Trophoblast cell (in vitro differentiated cells and primary cell): ENCODE data around the gene USP54.

Source experiments
- DNase-seq, 2 donors: peaks; one replicate each; pipeline ENCODE4 v3.0.0-alpha.2; 2016
- H2AFZ ChIP-seq: 2 replicates; pipeline ENCODE4 v1.6.1; 2013; ENCODE audit warnings: low read length, moderate library complexity, mild to moderate bottlenecking; ENCODE audit not compliant: insufficient read depth, poor library complexity
- H2AK5ac ChIP-seq: 2 replicates; pipeline ENCODE4 v1.6.1; 2013; ENCODE audit warnings: mild to moderate bottlenecking, low read length
- H2BK120ac ChIP-seq: 2 replicates; pipeline ENCODE4 v1.6.1; 2013; ENCODE audit warnings: low read length, mild to moderate bottlenecking, moderate library complexity; ENCODE audit not compliant: insufficient read depth, poor library complexity
- H2BK12ac ChIP-seq: 2 replicates; pipeline ENCODE4 v1.6.1; 2013; ENCODE audit warnings: mild to moderate bottlenecking, low read length, moderate library complexity
- H2BK5ac ChIP-seq: 2 replicates; pipeline ENCODE4 v1.6.1; 2013; ENCODE audit warnings: low read length, low read depth, moderate library complexity, mild to moderate bottlenecking; ENCODE audit not compliant: poor library complexity
- H3K14ac ChIP-seq: 2 replicates; pipeline ENCODE4 v1.6.1; 2013; ENCODE audit warnings: mild to moderate bottlenecking, low read length
- H3K18ac ChIP-seq: 2 replicates; pipeline ENCODE4 v1.6.1; 2013; ENCODE audit warnings: mild to moderate bottlenecking, low read length
- H3K23ac ChIP-seq: 2 replicates; pipeline ENCODE4 v1.6.1; 2013; ENCODE audit warnings: low read length
- H3K27ac ChIP-seq: 2 replicates; pipeline ENCODE4 v1.5.1; 2013; ENCODE audit warnings: low read depth, mild to moderate bottlenecking, inconsistent platforms, low read length, moderate library complexity
- H3K27me3 ChIP-seq: 2 replicates; pipeline ENCODE4 v1.6.1; 2013; ENCODE audit warnings: inconsistent platforms, mild to moderate bottlenecking, low read length, moderate library complexity; ENCODE audit not compliant: insufficient read depth
- H3K36me3 ChIP-seq, 2 experiments: 1 replicate in 1 of 2; 2 replicates in 1 of 2; pipeline ENCODE4 v1.6.1; 2013; ENCODE audit warnings: low read length in 2 of 2, mild to moderate bottlenecking in 2 of 2, moderate library complexity in 1 of 2; ENCODE audit not compliant: insufficient read depth in 2 of 2, control insufficient read depth in 1 of 2
- H3K4ac ChIP-seq: 2 replicates; pipeline ENCODE4 v1.6.1; 2013; ENCODE audit warnings: low read depth, mild to moderate bottlenecking, low read length, moderate library complexity
- H3K4me1 ChIP-seq, 2 experiments: 1 replicate in 1 of 2; 2 replicates in 1 of 2; pipeline ENCODE4 v1.6.1; 2013; ENCODE audit warnings: low read length in 2 of 2, mild to moderate bottlenecking in 2 of 2, moderate library complexity in 1 of 2; ENCODE audit not compliant: insufficient read depth in 2 of 2, control insufficient read depth in 1 of 2
- H3K4me2 ChIP-seq: 2 replicates; pipeline ENCODE4 v1.6.1; 2013; ENCODE audit warnings: inconsistent platforms, mild to moderate bottlenecking, low read length, moderate library complexity
- H3K4me3 ChIP-seq: 2 replicates; pipeline ENCODE4 v1.5.1; 2013; ENCODE audit warnings: mild to moderate bottlenecking, low read depth, low read length, inconsistent platforms
- H3K79me1 ChIP-seq: one replicate; pipeline ENCODE4 v1.6.1; 2013; ENCODE audit warnings: low read length
- H3K79me2 ChIP-seq: 2 replicates; pipeline ENCODE4 v1.6.1; 2013; ENCODE audit warnings: low read length, mild to moderate bottlenecking; ENCODE audit not compliant: control insufficient read depth, insufficient read depth, poor library complexity
- H3K9ac ChIP-seq: 2 replicates; pipeline ENCODE4 v1.6.1; 2013; ENCODE audit warnings: mild to moderate bottlenecking, low read length
- H3K9me3 ChIP-seq: 2 replicates; pipeline ENCODE4 v1.6.1; 2013; ENCODE audit warnings: low read depth, mild to moderate bottlenecking, control low read depth, inconsistent platforms, low read length; ENCODE audit not compliant: insufficient read depth
- H4K12ac ChIP-seq: 2 replicates; pipeline ENCODE4 v1.6.1; 2013; ENCODE audit warnings: low read depth, mild to moderate bottlenecking, low read length, moderate library complexity
- H4K8ac ChIP-seq: 2 replicates; pipeline ENCODE4 v1.6.1; 2013; ENCODE audit warnings: low read depth, mild to moderate bottlenecking, low read length, moderate library complexity
- H4K91ac ChIP-seq: one replicate; pipeline ENCODE4 v1.6.1; 2013; ENCODE audit warnings: low read depth, mild to moderate bottlenecking, low read length, moderate library complexity
- WGBS: extraction: QIAGEN DNeasy Blood & Tissue Kit; methylation state at CpG from one replicate; pipeline ENCODE4 v1.1.7; 2013; ENCODE audit warnings: missing lambda C conversion rate; ENCODE audit not compliant: insufficient read length, insufficient coverage; ENCODE audit errors: extremely low coverage; 5-methylcytosine and 5-hydroxymethylcytosine counted together

The USP54 gene

DNA sequence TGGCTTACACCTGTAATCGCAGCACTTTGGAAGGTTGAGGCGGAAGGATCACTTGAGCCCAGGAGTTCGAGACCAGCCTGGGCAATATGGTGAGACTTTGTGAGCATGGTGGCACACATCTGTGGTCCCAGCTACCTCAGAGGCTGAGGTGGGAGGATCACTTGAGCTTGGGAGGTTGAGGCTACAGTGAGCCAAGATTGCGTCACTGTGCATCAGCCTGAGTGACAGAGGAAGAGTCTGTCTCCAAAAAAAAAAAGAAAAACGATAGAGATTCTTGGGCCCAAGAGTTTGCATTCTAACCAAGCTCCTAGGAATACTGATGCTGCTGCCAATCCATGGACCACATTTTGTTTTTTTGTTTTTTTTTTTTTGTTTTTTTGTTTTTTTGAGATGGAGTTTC is 38.0 kb upstream of the USP54 start:
- Histone ChIP-seq H3K4me2 (no peak overlapping the region), H4K12ac (no peak overlapping the region), H2BK12ac (no peak overlapping the region), H3K4me1 (peaks cover 0 to 3% of the 10 kb centered on the region in 2 experiments), H3K79me1 (peaks cover 11% of the 10 kb centered on the region), H3K36me3 (no peaks in the 10 kb centered on the region), H2AFZ (no peak overlapping the region), H3K79me2 (peaks cover 7% of the 10 kb centered on the region), H3K18ac (no peak overlapping the region), H3K4ac (no peak overlapping the region), H3K14ac (no peak overlapping the region), H3K4me3 (no peak overlapping the region), H3K23ac (no peak overlapping the region), H4K91ac (no peak overlapping the region), H2BK5ac (no peak overlapping the region), H3K27ac (no peak overlapping the region), H3K9ac (no peak overlapping the region), H2AK5ac (no peak overlapping the region), H2BK120ac (no peak overlapping the region), H3K27me3 (no peaks in the 10 kb centered on the region), H4K8ac (no peak overlapping the region), H3K9me3 (no peaks in the 10 kb centered on the region)
- no CpG with 5 or more reads among the region's 5 CpGs for WGBS
- DNase-seq, result no peak

DNA sequence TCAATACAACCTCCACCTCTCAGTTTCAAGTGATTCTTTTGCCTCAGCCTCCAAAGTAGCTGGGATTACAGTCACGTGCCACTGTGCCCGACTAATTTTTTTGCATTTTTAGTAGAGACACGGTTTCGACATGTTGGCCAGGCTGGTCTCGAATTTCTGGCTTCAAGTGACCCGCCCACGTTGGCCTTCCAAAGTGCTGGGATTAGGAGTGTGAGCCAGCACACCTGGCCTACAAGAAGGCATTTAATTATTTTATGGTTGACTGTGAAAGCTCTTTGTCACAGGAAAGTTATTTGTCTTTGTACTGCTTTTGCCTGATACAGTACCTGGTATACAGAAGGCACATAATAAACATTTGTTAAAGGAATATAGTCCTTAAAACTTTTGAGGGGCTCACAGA is 37.3 kb upstream of the USP54 start:
- peaks cover 11% of the 10 kb centered on the region for H3K79me1 ChIP-seq

DNA sequence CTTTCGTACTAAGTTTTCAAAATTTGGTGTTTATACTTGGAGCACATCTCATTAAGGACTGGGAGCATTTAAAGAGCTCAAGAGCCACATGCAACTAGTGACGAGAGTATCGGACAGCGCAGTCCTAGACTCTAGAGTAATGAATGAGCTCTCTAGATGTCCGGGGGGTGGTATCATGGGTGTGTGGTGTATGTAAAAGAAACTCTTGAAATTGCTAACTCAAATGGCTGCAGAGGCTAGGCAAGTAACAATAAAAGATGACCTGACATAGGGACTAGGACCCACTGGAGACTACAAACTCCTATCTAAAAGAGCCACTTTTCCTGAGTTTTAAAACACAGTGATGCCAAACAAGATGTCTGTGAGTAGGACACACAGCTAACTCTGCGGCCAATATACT is 36.2 kb upstream of the USP54 start:
- H3K27me3 ChIP-seq, result no peaks in the 10 kb centered on the region
- H3K4ac ChIP-seq, result no peak overlapping the region
- H4K91ac ChIP-seq, result no peak overlapping the region
- no peak overlapping the region for H2AK5ac ChIP-seq
- H3K79me1 ChIP-seq, result peaks cover 11% of the 10 kb centered on the region
- H3K36me3 ChIP-seq, result no peaks in the 10 kb centered on the region
- H3K9ac ChIP-seq, result no peak overlapping the region
- WGBS, result no CpG with 5 or more reads among the region's 6 CpGs
- peaks cover 7% of the 10 kb centered on the region for H3K79me2 ChIP-seq
- no peak overlapping the region for H3K4me2 ChIP-seq
- no peaks in the 10 kb centered on the region for H3K9me3 ChIP-seq
- no peak overlapping the region for H2BK12ac ChIP-seq
- no peak overlapping the region for H4K12ac ChIP-seq
- no peak overlapping the region for H2AFZ ChIP-seq
- no peak overlapping the region for H3K23ac ChIP-seq
- H3K4me3 ChIP-seq, result no peak overlapping the region
- no peak overlapping the region for H3K18ac ChIP-seq
- H3K27ac ChIP-seq, result no peak overlapping the region
- no peak for DNase-seq
- no peak overlapping the region for H3K14ac ChIP-seq
- no peak overlapping the region for H2BK120ac ChIP-seq
- peaks cover 0 to 3% of the 10 kb centered on the region in 2 experiments for H3K4me1 ChIP-seq
- no peak overlapping the region for H2BK5ac ChIP-seq
- H4K8ac ChIP-seq, result no peak overlapping the region

More for the DNA sequence above, 37.3 kb upstream of the USP54 start:
- Histone ChIP-seq H3K27me3 (no peaks in the 10 kb centered on the region), H4K8ac (no peak overlapping the region), H3K18ac (no peak overlapping the region), H3K79me2 (peaks cover 7% of the 10 kb centered on the region), H2AK5ac (no peak overlapping the region), H3K4ac (no peak overlapping the region), H3K4me1 (peaks cover 0 to 3% of the 10 kb centered on the region in 2 experiments), H3K9me3 (no peaks in the 10 kb centered on the region), H2BK120ac (no peak overlapping the region), H4K12ac (no peak overlapping the region), H4K91ac (no peak overlapping the region), H2AFZ (no peak overlapping the region), H3K23ac (no peak overlapping the region), H3K4me2 (no peak overlapping the region), H3K9ac (no peak overlapping the region), H2BK5ac (no peak overlapping the region), H3K4me3 (no peak overlapping the region), H3K36me3 (no peaks in the 10 kb centered on the region), H3K14ac (no peak overlapping the region), H3K27ac (no peak overlapping the region), H2BK12ac (no peak overlapping the region)
- DNase-seq, result no peak
- no CpG with 5 or more reads among the region's 7 CpGs for WGBS

DNA sequence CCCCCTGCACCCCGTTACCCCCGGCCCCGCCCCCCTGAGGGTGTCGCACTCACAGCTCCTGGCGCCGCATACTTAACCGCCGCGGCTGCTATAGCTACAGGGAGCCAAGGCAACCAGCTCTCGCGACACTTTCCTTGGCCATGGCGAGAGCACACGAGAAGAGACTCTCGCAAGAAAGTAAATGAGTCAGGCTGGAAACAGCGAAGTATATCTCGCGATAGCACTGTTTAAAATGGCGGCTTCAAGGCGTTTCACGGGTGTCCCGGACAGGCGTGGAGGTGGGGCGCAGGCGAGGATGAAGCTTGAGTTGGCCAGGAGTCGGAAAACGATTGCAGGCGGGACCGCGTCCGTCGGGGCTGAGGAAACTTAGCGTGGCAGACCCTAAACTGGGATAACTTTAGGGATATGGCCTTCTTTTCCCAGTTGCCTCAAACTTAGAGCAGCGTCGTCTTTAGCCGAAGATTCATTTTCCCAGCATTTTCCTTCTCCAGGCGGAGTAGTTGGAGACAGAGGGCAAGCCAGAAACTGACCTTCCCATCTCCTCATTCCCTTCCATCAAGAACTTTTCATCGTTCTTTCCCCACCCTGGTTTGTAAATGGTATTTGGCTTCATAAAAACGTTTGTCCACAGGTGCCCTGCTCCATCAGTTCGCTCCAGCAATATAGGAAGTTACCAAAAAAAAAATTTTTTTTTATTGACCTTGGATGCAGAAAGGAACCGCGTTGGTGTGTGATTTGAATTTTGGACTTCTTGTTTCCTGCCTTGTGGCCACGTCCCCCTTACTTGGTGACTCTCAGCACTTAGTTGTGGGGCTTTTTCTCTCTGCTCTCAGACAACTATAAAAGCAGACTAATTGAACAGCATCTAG is 35.0 kb upstream of the USP54 start:
- H3K9ac ChIP-seq, result peak overlapping the region; percentile 90
- peak overlapping the region; percentile 86 for H4K91ac ChIP-seq
- no CpG with 5 or more reads among the region's 42 CpGs for WGBS
- peak overlapping the region; percentile 30 for H3K27ac ChIP-seq
- H3K4ac ChIP-seq, result peak overlapping the region; percentile 33
- DNase-seq, result peak; percentile 96 to 100
- peaks cover 0 to 3% of the 10 kb centered on the region in 2 experiments for H3K4me1 ChIP-seq
- no peaks in the 10 kb centered on the region for H3K36me3 ChIP-seq
- H3K14ac ChIP-seq, result peak overlapping the region; percentile 74
- peak overlapping the region; percentile 76 for H3K18ac ChIP-seq
- H4K8ac ChIP-seq, result peak overlapping the region; percentile 88
- peak overlapping the region; percentile 65 for H2BK120ac ChIP-seq
- H3K27me3 ChIP-seq, result no peaks in the 10 kb centered on the region
- H3K4me3 ChIP-seq, result peak overlapping the region; percentile 94
- H4K12ac ChIP-seq, result peak overlapping the region; percentile 71
- no peak overlapping the region for H2AK5ac ChIP-seq
- peak overlapping the region; percentile 39 for H2BK5ac ChIP-seq
- H3K4me2 ChIP-seq, result peak overlapping the region; percentile 89
- H3K79me1 ChIP-seq, result peaks cover 11% of the 10 kb centered on the region
- H3K9me3 ChIP-seq, result no peaks in the 10 kb centered on the region
- H3K79me2 ChIP-seq, result peaks cover 7% of the 10 kb centered on the region
- H2AFZ ChIP-seq, result peak overlapping the region; percentile 69
- H3K23ac ChIP-seq, result no peak overlapping the region
- H2BK12ac ChIP-seq, result no peak overlapping the region
